HG03135 (cell line): ENCODE data around the gene SBF2.
"Not testable (repeated sequence)": the region's sequence is repeated elsewhere in the genome, so short reads cannot be mapped to it uniquely, and the experiment has no call there.

Experiments
- ATAC-seq: cut with Tn5 transposase; IDR thresholded peaks from one replicate; pipeline ENCODE4 v1.9.1; 2021; ENCODE audit warnings: mild to moderate bottlenecking, moderate library complexity; ENCODE audit not compliant: unreplicated experiment

The SBF2 gene

GRCh38 chr11:9916480-9916879 lies 377.5 kb downstream of the SBF2 start:
- no peak for ATAC-seq

DNA sequence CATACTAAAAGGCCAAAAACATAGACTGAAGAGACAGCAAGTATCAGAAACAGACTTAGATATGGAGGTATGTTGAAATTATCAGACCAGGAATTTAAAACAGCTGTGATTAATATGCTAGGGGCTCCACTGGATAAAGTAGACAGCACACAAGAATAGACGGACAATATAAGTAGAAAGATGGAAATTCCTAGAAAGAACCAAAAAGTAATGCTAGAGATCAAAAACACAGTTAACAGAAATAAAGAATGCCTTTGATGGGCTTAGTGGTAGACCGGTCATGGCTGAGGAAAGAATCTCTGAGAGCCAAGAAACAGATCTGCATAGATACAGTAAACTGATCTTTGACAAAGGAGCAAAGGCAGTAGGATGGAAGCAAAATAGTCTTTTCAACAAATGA lies 380.0 kb downstream of the SBF2 start:
- ATAC-seq, result no peak

- ATAC-seq, result no peak
These were observed 387.8 kb downstream of the SBF2 start for GRCh38 chr11:9905960-9906791.

DNA sequence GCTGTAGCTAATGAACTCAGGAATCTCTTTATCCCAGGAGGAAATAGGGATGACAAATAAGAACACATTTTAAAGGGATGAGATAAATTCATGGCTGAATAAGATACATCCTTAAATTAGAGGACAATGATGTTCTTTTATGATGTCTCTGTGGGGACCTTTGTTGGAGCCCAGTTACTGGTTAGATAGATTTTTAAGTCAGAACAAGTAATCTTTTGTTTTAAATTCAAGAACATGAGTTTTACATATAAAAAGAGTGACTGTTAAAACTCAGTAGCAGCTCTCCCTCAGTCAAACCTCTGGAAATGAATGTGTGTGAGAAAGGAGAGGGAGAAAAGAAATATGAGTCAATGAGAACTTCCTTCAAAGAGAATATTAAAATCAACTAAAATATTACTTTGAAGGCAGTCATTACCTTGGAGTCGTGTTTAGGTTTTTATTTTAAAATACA lies 388.5 kb downstream of the SBF2 start:
- ATAC-seq, result no peak

GRCh38 chr11:9903579-9903978 lies 390.4 kb downstream of the SBF2 start:
- no peak for ATAC-seq

DNA sequence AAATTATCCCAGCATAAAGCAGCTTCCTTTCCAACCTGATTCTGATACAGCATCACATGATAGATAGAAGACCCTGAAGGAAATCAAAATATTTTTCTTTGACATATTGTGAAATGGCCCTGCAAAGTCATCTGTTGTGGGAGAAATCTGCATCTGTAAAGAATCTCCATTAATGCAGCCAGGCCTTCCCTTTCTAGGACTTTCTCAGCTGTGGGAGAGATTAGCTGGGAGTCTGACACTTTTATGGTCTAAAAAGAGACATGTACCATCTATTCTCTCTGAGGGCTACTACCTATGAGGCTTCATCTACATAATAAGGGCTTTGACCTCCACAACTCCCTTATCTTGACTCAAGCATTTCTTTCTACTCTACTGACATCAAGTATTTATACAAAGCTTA lies 392.1 kb downstream of the SBF2 start:
- ATAC-seq, result no peak

DNA sequence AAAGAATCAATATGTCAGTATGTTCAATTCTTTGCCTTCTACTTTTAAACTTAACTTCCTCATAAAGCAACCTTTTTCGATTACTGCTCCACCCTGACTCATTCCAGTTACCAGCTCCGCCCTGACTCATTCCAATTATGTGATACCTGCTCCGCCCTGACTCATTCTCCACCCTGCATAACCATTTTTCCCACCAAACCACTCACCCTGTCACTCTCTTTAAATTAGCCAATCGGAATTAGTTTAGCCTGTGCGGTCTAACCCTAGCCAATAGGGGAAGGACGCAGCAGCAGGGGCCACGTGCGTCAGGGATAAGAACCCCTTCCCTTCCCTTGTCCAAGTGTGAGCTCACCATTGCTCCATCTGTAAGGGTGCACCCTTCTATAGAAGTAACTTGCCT lies 393.8 kb downstream of the SBF2 start:
- not testable (repeated sequence) for ATAC-seq

GRCh38 chr11:9899676-9900075 lies 394.3 kb downstream of the SBF2 start:
- no peak for ATAC-seq

DNA sequence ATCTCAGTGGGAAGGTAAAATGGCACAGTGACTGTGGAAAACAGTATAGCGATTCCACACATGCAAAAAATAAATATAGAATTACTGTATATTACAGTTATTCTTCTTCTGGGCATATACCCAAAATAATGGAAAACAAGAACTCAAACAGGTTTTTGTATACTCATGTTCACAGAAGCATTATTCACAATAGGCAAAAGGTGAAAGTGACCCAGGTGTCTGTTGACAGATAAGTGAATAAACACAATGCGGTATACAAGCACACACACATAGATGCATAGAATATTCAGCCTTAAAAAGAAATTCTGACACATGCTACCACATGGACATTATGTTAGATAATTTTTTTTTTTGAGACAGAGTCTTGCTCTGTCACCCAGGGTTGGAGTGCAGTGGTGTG lies 397.1 kb downstream of the SBF2 start:
- ATAC-seq, result no peak

DNA sequence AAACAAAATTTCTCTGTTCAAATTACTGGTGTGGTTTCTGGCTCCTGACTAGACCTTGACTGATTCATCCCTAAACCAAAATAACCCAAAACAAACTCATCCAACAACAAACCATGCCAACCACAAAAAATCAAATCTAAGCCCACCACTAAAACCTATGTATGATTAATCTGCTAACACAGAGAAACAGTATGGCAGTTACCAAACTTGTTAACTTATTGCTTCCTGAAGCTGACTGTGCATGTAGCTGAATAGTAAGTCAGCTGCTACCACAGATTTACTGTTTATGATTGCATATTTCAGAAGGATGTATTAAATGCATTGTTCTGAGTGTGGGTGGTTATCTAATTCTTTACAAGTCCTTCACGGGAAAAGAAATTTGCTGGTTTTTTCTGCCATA lies 399.0 kb downstream of the SBF2 start:
- no peak for ATAC-seq

GRCh38 chr11:9893474-9893873 lies 400.5 kb downstream of the SBF2 start:
- no peak for ATAC-seq

DNA sequence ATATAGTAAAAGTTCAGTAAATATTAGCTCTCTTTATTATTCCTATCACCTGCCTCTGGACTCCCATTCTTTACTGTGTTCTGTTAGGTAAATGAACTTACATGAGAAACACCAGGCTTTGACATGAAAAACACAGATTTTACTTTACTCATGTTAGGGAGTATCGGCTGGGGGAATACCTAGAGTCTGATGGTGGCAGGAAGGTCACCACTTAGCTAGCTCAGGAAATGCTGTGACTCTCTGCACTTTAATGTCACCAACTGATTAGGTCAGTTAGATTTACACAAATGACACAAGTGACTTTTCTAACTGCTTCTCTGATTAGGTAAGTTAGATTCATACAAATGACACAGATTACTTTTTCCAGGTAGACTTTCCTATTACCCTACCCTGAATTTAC lies 405.1 kb downstream of the SBF2 start:
- ATAC-seq, result no peak

DNA sequence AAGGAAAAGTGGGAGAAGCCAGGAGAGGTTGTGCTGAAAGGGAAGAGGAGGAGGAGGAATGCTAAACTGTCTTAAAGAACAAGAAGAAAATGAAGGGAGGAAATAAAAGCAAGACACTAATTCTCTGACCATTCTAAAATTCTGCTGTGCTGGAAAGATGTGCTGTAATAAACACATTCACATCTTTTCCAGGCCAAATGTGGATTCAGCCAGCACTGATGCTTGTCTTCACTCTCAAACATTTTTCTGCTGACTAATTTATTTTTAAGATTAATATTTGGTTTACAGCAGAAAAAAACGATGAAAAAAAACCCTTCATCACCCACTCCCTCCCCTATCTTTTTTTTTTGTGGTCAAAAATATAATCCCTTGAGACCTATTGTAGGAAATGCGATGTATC lies 406.5 kb downstream of the SBF2 start:
- no peak for ATAC-seq

DNA sequence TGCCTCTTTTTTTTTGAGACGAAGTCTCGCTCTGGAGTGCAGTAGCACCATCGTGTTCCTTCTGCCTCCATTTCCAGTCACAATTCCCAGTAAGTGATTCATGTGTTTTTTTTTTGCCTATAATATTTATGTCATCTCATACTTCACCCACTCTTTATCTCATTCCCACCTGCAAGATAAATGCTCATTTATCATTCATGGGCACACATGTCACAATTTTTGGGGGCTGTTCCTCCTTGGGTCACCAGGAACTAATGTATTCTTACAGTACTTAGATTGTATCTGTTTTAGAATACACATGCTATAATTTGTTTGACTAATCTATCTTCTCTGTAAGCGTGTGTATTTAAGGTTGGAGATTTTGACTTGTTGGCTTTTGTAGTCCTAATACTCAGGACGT lies 407.4 kb downstream of the SBF2 start:
- ATAC-seq, result no peak

DNA sequence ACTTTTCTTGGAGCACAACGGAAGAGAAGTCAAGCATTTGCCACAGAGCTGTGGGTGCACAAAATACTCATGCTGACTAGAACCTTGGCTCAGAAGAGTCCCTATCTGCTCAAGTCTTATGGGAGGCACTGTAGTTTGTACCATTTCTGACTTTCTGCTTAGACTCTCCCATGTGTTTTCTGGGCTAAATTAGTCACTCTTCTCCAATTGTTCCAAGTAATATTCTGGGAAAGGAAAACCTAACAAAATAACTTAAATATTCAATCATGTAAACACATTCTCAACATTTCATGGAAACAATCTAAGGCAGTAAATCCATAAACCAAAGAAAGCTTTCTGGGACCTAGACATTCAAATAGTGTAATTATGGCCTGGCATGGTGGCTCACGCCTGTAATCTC lies 409.4 kb downstream of the SBF2 start:
- ATAC-seq, result no peak

GRCh38 chr11:9880657-9881056 lies 413.4 kb downstream of the SBF2 start:
- no peak for ATAC-seq

DNA sequence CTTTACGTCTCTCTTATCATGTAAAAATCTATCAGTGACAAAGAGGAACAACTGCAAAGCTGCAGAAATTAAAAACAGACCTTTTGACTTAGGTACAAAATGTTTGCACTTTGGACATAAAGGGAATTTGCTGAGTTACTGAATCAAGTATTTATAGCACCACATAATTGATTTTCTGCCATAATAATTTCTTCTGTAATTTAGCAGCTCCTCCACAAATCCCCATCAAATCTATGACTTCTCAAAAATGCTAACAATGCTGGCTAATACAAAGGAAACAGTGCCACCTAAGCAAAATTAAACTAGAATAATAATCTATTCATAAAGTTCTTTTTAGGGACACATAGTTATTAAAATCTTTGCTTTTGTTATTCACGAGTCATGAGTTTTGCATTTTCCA lies 415.1 kb downstream of the SBF2 start:
- ATAC-seq, result no peak

GRCh38 chr11:9876331-9876730 lies 417.7 kb downstream of the SBF2 start:
- no peak for ATAC-seq

DNA sequence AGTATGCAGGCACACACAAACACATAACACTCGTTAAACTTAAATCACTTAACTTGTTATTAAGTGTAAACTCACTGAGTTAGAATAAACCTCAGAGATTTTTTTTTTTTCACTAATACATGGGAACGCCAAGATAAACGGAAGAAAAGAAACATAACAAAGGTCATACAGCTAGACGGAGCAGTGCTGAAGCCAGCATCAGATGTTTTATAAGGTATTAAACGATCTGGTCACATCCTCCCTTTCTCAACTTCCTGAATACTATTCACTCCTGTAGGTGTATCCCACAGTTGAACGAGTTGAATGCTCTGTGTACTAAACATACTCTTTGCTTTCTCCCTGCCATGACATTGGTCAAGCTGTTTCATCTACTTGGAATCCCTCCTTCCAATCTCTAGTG lies 418.2 kb downstream of the SBF2 start:
- ATAC-seq, result no peak

DNA sequence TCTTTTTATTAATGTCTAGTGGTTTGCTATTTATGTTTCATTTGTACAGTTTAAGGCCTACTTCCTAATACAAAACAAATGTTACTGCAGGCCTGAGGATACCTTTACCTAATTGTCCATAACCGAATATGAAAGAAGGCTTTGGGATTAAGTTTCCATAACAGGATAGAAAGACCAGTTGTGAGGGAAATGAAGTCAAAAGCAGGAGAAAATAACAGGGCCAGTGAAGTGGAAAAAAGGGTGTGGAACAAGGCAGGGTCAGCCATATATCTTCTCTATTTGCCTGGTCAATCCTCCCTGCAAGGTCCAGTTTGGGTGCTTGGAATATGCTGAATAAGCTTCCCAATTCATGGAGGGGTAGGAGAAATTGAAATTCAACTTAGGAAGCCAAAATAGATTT lies 418.6 kb downstream of the SBF2 start:
- no peak for ATAC-seq

- no peak for ATAC-seq
These were observed 419.6 kb downstream of the SBF2 start for GRCh38 chr11:9874466-9874865.

DNA sequence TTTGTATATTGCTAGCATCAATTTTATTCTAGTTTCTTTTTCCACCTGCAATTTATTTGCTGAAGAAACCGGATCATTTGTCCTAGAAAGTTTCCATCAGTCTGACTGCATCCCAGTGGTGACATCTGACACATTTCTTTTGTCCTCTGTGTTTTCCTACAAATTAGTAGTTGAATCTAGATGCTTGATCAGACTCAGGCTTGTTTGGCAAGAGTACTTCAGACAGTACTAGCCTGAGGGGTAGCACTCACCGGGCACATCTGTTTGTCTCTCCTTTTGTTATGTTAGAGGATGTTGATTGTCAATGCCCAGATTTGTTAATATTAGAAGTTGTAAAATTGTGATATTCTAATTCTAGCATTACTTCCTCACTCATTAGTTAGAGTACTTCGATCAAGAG lies 425.4 kb downstream of the SBF2 start:
- no peak for ATAC-seq

DNA sequence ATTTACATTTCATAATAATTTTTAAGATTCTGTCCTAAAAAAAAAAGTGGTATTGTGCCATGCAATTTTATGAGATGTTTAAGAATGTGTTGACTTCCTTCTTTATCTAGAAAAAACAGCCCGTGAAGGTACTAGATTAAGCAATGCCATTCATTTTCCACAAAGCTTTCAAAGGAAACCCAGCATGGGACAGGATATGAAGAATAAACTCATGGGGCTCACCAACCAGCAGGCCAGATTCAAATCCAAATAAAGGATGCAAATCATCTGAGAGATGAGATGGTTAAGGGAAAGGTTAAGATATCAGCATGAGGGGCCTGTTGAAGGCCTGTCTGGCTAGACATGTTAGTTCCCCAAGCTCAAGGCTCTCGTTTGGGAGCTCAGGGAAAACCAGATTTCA lies 431.0 kb downstream of the SBF2 start:
- ATAC-seq, result no peak
